Uterus (tissue), 2 donors: ENCODE data around the gene OOSP3.
"Not testable (repeated sequence)": the region's sequence is repeated elsewhere in the genome, so short reads cannot be mapped to it uniquely, and the experiment has no call there.

ENCODE experiments used
- POLR2A ChIP-seq, 2 donors: fragments of 450-650 bp; IDR thresholded peaks; one replicate each; pipeline ENCODE4 v1.6.1; 2016; ENCODE audit warnings: antibody characterized with exemption in 2 of 2, mild to moderate bottlenecking in 1 of 2, moderate library complexity in 1 of 2
- TF ChIP-seq, protein P1 (sequence below), 4 experiments: fragments of 200-600 bp in 2 of 4; fragments of 450-650 bp in 2 of 4; sonication (generic) in 2 of 4; IDR thresholded peaks; one replicate each; pipeline ENCODE4 v1.5.1; 2016 to 2019; ENCODE audit warnings: antibody characterized with exemption in 4 of 4, mild to moderate bottlenecking in 2 of 4, moderate library complexity in 1 of 4

DNA sequence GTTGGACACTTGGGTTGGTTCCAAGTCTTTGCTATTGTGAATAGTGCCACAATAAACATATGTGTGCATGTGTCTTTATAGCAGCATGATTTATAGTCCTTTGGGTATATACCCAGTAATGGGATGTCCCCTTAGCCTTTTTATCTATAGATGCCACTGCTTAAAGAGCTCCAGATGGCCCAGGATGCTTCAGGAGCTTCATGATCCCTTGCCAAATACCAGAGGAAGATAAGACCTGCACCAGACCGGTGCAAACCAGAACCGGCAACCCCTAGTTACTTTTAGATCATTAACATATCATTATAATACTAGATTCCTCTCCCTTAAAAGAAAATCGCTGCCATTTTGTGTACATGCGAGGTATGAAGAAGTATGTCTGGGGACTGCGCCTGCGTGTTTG, 30.1 kb upstream of the OOSP3 start:
- TF ChIP-seq, protein P1, sequence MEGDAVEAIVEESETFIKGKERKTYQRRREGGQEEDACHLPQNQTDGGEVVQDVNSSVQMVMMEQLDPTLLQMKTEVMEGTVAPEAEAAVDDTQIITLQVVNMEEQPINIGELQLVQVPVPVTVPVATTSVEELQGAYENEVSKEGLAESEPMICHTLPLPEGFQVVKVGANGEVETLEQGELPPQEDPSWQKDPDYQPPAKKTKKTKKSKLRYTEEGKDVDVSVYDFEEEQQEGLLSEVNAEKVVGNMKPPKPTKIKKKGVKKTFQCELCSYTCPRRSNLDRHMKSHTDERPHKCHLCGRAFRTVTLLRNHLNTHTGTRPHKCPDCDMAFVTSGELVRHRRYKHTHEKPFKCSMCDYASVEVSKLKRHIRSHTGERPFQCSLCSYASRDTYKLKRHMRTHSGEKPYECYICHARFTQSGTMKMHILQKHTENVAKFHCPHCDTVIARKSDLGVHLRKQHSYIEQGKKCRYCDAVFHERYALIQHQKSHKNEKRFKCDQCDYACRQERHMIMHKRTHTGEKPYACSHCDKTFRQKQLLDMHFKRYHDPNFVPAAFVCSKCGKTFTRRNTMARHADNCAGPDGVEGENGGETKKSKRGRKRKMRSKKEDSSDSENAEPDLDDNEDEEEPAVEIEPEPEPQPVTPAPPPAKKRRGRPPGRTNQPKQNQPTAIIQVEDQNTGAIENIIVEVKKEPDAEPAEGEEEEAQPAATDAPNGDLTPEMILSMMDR (IDR thresholded peaks at IDR 0.05): not testable (repeated sequence)
- not testable (repeated sequence) for TF ChIP-seq POLR2A (IDR thresholded peaks at IDR 0.05)
